WTC11 (cell line): ENCODE results near the gene SCG5. TPM values are rescaled to one million over a fixed set of nuclear protein-coding genes. Genes with fewer than 3 reads are reported as not detected.

Experiments used
- ATAC-seq: fragments of 200-7000 bp; cut with Tn5 transposase; 2 replicates; pipeline ENCODE4 v1.10.0; 2021; ENCODE audit warnings: mild to moderate bottlenecking, moderate library complexity
- CTCF ChIA-PET: fragments of 300-600 bp; sonication (Branson Sonifier 250); formaldehyde crosslinking; loops from one replicate; lab custom pipeline; 2021; ENCODE audit warnings: antibody characterized with exemption; lab: Charles Lee
- POLR2A ChIA-PET: fragments of 350-600 bp; sonication (Branson Sonifier 250); formaldehyde crosslinking; loops from one replicate; lab custom pipeline; 2021; ENCODE audit warnings: antibody characterized with exemption; lab: Charles Lee
- DNase-seq: peaks from one replicate; pipeline ENCODE4 v3.0.0; 2021; ENCODE audit warnings: low spot score
- H3K27ac Mint-ChIP-seq: 2 replicates; pipeline ENCODE4 v1.8.0; 2021; ENCODE audit warnings: mixed read lengths
- H3K27me3 Mint-ChIP-seq: 2 replicates; pipeline ENCODE4 v1.8.0; 2021; ENCODE audit warnings: low read depth, mild to moderate bottlenecking, moderate library complexity, mixed read lengths
- H3K36me3 Mint-ChIP-seq: 2 replicates; pipeline ENCODE4 v1.8.0; 2021; ENCODE audit warnings: mixed read lengths
- H3K4me1 Mint-ChIP-seq: 2 replicates; pipeline ENCODE4 v1.8.0; 2022; ENCODE audit warnings: mixed read lengths
- H3K4me3 Mint-ChIP-seq: 2 replicates; pipeline ENCODE4 v1.8.0; 2021; ENCODE audit warnings: mild to moderate bottlenecking, moderate library complexity, mixed read lengths
- H3K9me3 Mint-ChIP-seq: 2 replicates; pipeline ENCODE4 v1.8.0; 2021; ENCODE audit warnings: mixed read lengths
- CTCF ChIP-seq: fragments of 200-600 bp; IDR thresholded peaks from 2 replicates; pipeline ENCODE4 v1.8.0; 2022; ENCODE audit warnings: antibody characterized with exemption
- FOXK1 ChIP-seq: sonication (generic); formaldehyde crosslinking; IDR thresholded peaks from 2 replicates; pipeline ENCODE4 v1.8.0; 2022; ENCODE audit warnings: mild to moderate bottlenecking, moderate library complexity, missing genetic modification reagents
- GABPB1 ChIP-seq: sonication (generic); formaldehyde crosslinking; IDR thresholded peaks from 2 replicates; pipeline ENCODE4 v1.8.1; 2023; ENCODE audit warnings: mild to moderate bottlenecking, missing genetic modification reagents
- GTF2I ChIP-seq: fragments of 250-450 bp; sonication (Bioruptor Pico); conservative IDR thresholded peaks from 2 replicates; pipeline ENCODE4 v1.4.0; 2021; ENCODE audit warnings: mild to moderate bottlenecking
- NR1H2 ChIP-seq: sonication (generic); formaldehyde crosslinking; IDR thresholded peaks from 2 replicates; pipeline ENCODE4 v1.9.0; 2021; ENCODE audit warnings: mild to moderate bottlenecking, moderate library complexity, missing genetic modification reagents
- RORB ChIP-seq: fragments of 250-450 bp; sonication (Bioruptor Pico); IDR thresholded peaks from 2 replicates; pipeline ENCODE4 v1.9.0; 2021; ENCODE audit warnings: mild to moderate bottlenecking
- ZNF219 ChIP-seq: sonication (generic); formaldehyde crosslinking; IDR thresholded peaks from 2 replicates; pipeline ENCODE4 v1.8.0; 2023; ENCODE audit warnings: missing genetic modification reagents, mild to moderate bottlenecking, borderline replicate concordance
- ZNF263 ChIP-seq: sonication (generic); formaldehyde crosslinking; IDR thresholded peaks from 2 replicates; pipeline ENCODE4 v1.8.1; 2022; ENCODE audit warnings: low read depth, mild to moderate bottlenecking, moderate library complexity, missing genetic modification reagents
- ZNF425 ChIP-seq: fragments of 250-450 bp; sonication (Bioruptor Pico); conservative IDR thresholded peaks from 2 replicates; pipeline ENCODE4 v1.9.0; 2021; ENCODE audit warnings: mild to moderate bottlenecking
- total RNA-seq: library from RNA; stranded (reverse); gene quantifications from 3 replicates; pipeline ENCODE4 v1.2.3, GENCODE V29; 2021
- TF ChIP-seq, protein P1 (sequence below): fragments of 250-450 bp; sonication (Bioruptor Pico); IDR thresholded peaks from 2 replicates; pipeline ENCODE4 v1.8.0; 2021; ENCODE audit warnings: mild to moderate bottlenecking
- TF ChIP-seq, protein P2 (sequence below): sonication (generic); formaldehyde crosslinking; IDR thresholded peaks from 2 replicates; pipeline ENCODE4 v1.8.1; 2023; ENCODE audit warnings: mild to moderate bottlenecking, missing genetic modification reagents
- TF ChIP-seq, protein P3 (sequence below): sonication (generic); formaldehyde crosslinking; IDR thresholded peaks from 2 replicates; pipeline ENCODE4 v1.8.1; 2022; ENCODE audit warnings: low read depth, missing genetic modification reagents, borderline replicate concordance
- TF ChIP-seq, protein P4 (sequence below): sonication (generic); formaldehyde crosslinking; IDR thresholded peaks from 2 replicates; pipeline ENCODE4 v1.8.1; 2023; ENCODE audit warnings: mild to moderate bottlenecking, missing genetic modification reagents, moderate library complexity

SCG5 gene
- total RNA-seq, 1 experiment from 2014 or later: 14.2 TPM

- TF ChIP-seq, protein P1, sequence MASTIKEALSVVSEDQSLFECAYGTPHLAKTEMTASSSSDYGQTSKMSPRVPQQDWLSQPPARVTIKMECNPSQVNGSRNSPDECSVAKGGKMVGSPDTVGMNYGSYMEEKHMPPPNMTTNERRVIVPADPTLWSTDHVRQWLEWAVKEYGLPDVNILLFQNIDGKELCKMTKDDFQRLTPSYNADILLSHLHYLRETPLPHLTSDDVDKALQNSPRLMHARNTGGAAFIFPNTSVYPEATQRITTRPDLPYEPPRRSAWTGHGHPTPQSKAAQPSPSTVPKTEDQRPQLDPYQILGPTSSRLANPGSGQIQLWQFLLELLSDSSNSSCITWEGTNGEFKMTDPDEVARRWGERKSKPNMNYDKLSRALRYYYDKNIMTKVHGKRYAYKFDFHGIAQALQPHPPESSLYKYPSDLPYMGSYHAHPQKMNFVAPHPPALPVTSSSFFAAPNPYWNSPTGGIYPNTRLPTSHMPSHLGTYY: no peak
- TF ChIP-seq ZNF219 (CRISPR knock-in tag): no peak
- no peak for TF ChIP-seq CTCF
- TF ChIP-seq RORB (CRISPR knock-in tag): no peak
Measured at GRCh38 chr15:32674681-32675080, 33.2 kb downstream of the SCG5 start (continued).

- CTCF ChIA-PET: interaction anchor here (1.3 kb wide), 1 partner anchor 12 kb away, joined by 5 read pairs; no protein-coding TSS in a partner anchor
- H3K27ac Mint-ChIP-seq: no peak overlapping the region
Measured at GRCh38 chr15:32675466-32675865, 34.0 kb downstream of the SCG5 start.

DNA sequence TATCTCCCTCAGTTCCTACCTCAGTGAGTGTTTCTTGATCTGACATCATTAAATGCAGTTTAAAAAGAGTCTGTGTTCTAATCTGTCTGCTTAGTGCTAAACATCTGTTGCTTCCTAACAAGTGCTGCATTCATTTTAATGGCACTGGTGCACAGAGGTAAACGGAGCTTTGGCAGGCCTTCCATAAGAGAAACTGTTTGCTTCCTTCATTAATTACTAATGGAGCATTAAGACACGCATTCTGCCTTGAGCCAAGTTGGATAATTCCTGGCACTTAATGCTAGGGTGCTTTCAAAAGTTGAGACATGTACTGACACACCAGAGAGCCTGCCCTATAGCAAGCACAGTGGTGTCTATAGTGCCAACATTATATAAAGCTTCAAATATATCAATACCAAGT is 34.7 kb downstream of the SCG5 start:
- no peaks in the 10 kb centered on the region for H3K36me3 Mint-ChIP-seq
- no peaks in the 10 kb centered on the region for H3K9me3 Mint-ChIP-seq
- DNase-seq: no peak
- no peak overlapping the region for H3K4me3 Mint-ChIP-seq
- no peaks in the 10 kb centered on the region for H3K27me3 Mint-ChIP-seq
- peaks cover 13% of the 10 kb centered on the region for H3K4me1 Mint-ChIP-seq
- ATAC-seq: no peak
- ChIA-PET CTCF (no interaction called here), POLR2A (no interaction called here)
- no peak overlapping the region for H3K27ac Mint-ChIP-seq
- no peak for TF ChIP-seq ZNF425 (CRISPR knock-in tag)

More at GRCh38 chr15:32675466-32675865, 34.0 kb downstream of the SCG5 start:
- no peak for DNase-seq
- H3K9me3 Mint-ChIP-seq: no peaks in the 10 kb centered on the region
- ATAC-seq: no peak
- H3K36me3 Mint-ChIP-seq: no peaks in the 10 kb centered on the region
- peaks cover 19% of the 10 kb centered on the region for H3K4me1 Mint-ChIP-seq
- no peaks in the 10 kb centered on the region for H3K27me3 Mint-ChIP-seq
- TF ChIP-seq, protein P2, sequence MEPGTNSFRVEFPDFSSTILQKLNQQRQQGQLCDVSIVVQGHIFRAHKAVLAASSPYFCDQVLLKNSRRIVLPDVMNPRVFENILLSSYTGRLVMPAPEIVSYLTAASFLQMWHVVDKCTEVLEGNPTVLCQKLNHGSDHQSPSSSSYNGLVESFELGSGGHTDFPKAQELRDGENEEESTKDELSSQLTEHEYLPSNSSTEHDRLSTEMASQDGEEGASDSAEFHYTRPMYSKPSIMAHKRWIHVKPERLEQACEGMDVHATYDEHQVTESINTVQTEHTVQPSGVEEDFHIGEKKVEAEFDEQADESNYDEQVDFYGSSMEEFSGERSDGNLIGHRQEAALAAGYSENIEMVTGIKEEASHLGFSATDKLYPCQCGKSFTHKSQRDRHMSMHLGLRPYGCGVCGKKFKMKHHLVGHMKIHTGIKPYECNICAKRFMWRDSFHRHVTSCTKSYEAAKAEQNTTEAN (CRISPR knock-in tag): no peak
- TF ChIP-seq, protein P3, sequence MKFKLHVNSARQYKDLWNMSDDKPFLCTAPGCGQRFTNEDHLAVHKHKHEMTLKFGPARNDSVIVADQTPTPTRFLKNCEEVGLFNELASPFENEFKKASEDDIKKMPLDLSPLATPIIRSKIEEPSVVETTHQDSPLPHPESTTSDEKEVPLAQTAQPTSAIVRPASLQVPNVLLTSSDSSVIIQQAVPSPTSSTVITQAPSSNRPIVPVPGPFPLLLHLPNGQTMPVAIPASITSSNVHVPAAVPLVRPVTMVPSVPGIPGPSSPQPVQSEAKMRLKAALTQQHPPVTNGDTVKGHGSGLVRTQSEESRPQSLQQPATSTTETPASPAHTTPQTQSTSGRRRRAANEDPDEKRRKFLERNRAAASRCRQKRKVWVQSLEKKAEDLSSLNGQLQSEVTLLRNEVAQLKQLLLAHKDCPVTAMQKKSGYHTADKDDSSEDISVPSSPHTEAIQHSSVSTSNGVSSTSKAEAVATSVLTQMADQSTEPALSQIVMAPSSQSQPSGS (CRISPR knock-in tag): no peak
- TF ChIP-seq GTF2I (no peak), FOXK1 (CRISPR knock-in tag) (no peak)
- TF ChIP-seq, protein P4, sequence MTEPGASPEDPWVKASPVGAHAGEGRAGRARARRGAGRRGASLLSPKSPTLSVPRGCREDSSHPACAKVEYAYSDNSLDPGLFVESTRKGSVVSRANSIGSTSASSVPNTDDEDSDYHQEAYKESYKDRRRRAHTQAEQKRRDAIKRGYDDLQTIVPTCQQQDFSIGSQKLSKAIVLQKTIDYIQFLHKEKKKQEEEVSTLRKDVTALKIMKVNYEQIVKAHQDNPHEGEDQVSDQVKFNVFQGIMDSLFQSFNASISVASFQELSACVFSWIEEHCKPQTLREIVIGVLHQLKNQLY: no peak
- TF ChIP-seq, all 79 proteins: peak for 0
- POLR2A ChIA-PET: no interaction called here
- H3K4me3 Mint-ChIP-seq: no peak overlapping the region

GRCh38 chr15:32677238-32677750 is 35.8 kb downstream of the SCG5 start:
- H3K4me1 Mint-ChIP-seq: peaks cover 9% of the 10 kb centered on the region
- CTCF ChIA-PET: interaction anchor here (0.9 to 1.0 kb wide), 2 partner anchors 14 to 167 kb away, joined by 3 read pairs; no protein-coding TSS in a partner anchor
- H3K27me3 Mint-ChIP-seq: no peaks in the 10 kb centered on the region

More at GRCh38 chr15:32677238-32677750, 35.8 kb downstream of the SCG5 start:
- peak; percentile 95 for TF ChIP-seq GABPB1 (CRISPR knock-in tag)
- TF ChIP-seq ZNF263 (CRISPR knock-in tag): no peak
- TF ChIP-seq NR1H2 (CRISPR knock-in tag): no peak
- POLR2A ChIA-PET: no interaction called here
- no peak overlapping the region for H3K27ac Mint-ChIP-seq
- DNase-seq (no peak), ATAC-seq (no peak)
- no peaks in the 10 kb centered on the region for H3K36me3 Mint-ChIP-seq
- H3K9me3 Mint-ChIP-seq: no peaks in the 10 kb centered on the region
- no peak overlapping the region for H3K4me3 Mint-ChIP-seq
